B cell (primary cell): ENCODE results near the gene LIN9.

ENCODE experiments used
- EZH2 ChIP-seq: IDR thresholded peaks from 2 replicates; pipeline ENCODE4 v1.6.1; 2012; ENCODE audit warnings: borderline replicate concordance, low read depth, mild to moderate bottlenecking, moderate library complexity, low read length; ENCODE audit not compliant: insufficient read depth, poor library complexity, severe bottlenecking
- TF ChIP-seq, protein P1 (sequence below): fragments of 200-600 bp; IDR thresholded peaks from one replicate; pipeline ENCODE4 v1.8.0; 2022; ENCODE audit warnings: antibody characterized with exemption, mild to moderate bottlenecking

DNA sequence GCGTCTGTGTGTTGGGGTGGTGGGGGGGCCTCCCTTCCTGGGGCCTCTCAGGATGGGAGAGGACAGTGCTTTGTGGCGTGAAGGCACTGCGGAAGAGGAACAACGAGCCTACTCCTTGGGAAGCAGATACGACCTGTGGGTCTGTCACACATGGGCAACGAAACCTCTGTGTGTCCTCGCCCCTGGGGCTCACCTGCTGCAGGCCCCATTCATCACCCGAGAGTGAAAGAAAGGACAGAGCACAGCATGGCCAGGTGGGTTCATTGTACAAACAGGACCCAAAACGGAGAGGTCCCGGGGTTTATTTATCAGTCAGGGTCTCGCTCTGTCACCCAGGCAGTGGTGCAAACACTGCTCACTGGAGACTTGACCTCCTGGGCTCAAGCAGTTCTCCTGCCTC is 40.1 kb upstream of the LIN9 start:
- TF ChIP-seq, protein P1, sequence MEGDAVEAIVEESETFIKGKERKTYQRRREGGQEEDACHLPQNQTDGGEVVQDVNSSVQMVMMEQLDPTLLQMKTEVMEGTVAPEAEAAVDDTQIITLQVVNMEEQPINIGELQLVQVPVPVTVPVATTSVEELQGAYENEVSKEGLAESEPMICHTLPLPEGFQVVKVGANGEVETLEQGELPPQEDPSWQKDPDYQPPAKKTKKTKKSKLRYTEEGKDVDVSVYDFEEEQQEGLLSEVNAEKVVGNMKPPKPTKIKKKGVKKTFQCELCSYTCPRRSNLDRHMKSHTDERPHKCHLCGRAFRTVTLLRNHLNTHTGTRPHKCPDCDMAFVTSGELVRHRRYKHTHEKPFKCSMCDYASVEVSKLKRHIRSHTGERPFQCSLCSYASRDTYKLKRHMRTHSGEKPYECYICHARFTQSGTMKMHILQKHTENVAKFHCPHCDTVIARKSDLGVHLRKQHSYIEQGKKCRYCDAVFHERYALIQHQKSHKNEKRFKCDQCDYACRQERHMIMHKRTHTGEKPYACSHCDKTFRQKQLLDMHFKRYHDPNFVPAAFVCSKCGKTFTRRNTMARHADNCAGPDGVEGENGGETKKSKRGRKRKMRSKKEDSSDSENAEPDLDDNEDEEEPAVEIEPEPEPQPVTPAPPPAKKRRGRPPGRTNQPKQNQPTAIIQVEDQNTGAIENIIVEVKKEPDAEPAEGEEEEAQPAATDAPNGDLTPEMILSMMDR: no peak
- TF ChIP-seq EZH2: no peak
